ENCODE measurements around the gene CTNNB1.

CTNNB1 gene

DNA sequence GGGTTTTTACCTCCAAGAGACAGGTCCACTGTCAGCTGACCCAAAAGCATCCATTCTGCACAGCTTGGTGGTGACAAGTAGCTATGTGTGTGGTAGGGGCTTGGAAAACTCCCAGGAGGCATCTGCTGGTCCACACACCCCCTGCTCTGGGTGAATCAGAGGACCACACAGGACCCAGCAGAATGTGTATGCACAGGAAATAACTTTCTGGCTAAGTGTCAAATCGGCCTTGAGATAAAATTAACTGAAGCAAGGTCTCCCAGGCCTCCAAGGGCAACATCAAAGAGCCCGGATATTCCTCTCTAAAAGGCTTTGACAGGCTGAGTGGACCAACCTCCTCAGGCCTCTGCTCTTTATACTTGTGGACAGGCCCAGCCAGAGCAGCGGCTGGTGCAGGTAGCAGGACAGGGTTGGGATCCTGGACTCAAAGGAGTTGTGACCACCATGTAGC lies 66.5 kb downstream of the CTNNB1 start:
- Histone ChIP-seq H3K9me3 (ENCODE audit: control insufficient read depth, insufficient read depth, low read length) (no peaks in the 10 kb centered on the region), H3K4me3 (ENCODE audit: low read length) (no peak overlapping the region), H4K20me1 (ENCODE audit: control insufficient read depth, insufficient read depth, low read depth, low read length) (no peaks in the 10 kb centered on the region), H3F3A (ENCODE audit: control insufficient read depth, insufficient read depth) (no peaks in the 10 kb centered on the region), H3K79me2 (ENCODE audit: control insufficient read depth, low read length) (no peaks in the 10 kb centered on the region), H3K4me2 (ENCODE audit: low read length) (no peak overlapping the region), H3K27ac (ENCODE audit: low read depth, low read length) (no peak overlapping the region), H3K4me1 (ENCODE audit: control insufficient read depth, low read length) (no peaks in the 10 kb centered on the region), H3K9me2 (replicated peaks; ENCODE audit: control insufficient read depth, low read length) (no peaks in the 10 kb centered on the region), H3K36me3 (ENCODE audit: control insufficient read depth, low read length) (no peaks in the 10 kb centered on the region), H3K27me3 (ENCODE audit: control insufficient read depth, low read length) (no peaks in the 10 kb centered on the region)
- TF ChIP-seq EZH2phosphoT487 (IDR thresholded peaks at IDR 0.05; ENCODE audit: borderline replicate concordance, low read length) (no peak), CTCF (IDR thresholded peaks at IDR 0.05; ENCODE audit: low read depth, low read length, poor library complexity, severe bottlenecking) (no peak)

DNA sequence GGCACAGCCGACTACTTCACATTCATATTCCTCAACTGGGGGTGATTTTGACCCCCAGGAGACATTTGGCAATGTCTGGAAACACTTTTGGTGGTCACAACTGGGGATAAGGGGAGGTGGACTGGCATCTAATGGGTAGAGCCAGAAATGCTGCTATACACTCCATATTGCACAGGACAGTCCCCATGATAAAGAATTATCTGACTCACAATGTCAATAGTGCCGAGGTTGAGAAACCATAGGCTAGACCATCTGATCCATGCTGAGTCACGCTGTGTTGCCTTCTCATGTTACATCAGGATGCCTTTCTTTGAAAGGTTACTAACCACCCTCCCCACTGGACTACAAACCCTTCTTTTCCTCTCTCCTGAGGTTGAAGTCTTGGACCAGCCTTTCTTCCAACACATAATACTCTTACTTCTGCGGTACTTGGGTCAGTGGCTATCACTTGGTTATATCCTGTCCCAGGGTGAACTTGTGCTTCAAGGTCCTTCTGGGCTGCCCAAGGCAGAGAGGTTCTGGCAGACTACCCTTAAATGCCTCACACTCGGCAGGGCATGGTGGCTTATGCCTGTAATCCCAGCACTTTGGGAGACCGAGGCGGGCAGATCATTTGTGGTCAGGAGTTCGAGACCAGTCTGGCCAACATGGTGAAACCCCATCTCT lies 68.8 kb downstream of the CTNNB1 start:
- Histone ChIP-seq H3K27ac (ENCODE audit: low read depth, low read length) (no peak overlapping the region), H3K4me1 (ENCODE audit: control insufficient read depth, low read length) (no peaks in the 10 kb centered on the region), H3K4me2 (ENCODE audit: low read length) (no peak overlapping the region), H3K79me2 (ENCODE audit: control insufficient read depth, low read length) (no peaks in the 10 kb centered on the region), H3K4me3 (ENCODE audit: low read length) (no peak overlapping the region), H3F3A (ENCODE audit: control insufficient read depth, insufficient read depth) (no peaks in the 10 kb centered on the region), H3K9me2 (replicated peaks; ENCODE audit: control insufficient read depth, low read length) (no peaks in the 10 kb centered on the region), H3K27me3 (ENCODE audit: control insufficient read depth, low read length) (no peaks in the 10 kb centered on the region), H4K20me1 (ENCODE audit: control insufficient read depth, insufficient read depth, low read depth, low read length) (no peaks in the 10 kb centered on the region), H3K9me3 (ENCODE audit: control insufficient read depth, insufficient read depth, low read length) (no peaks in the 10 kb centered on the region), H3K36me3 (ENCODE audit: control insufficient read depth, low read length) (no peaks in the 10 kb centered on the region)
- TF ChIP-seq EZH2phosphoT487 (IDR thresholded peaks at IDR 0.05; ENCODE audit: borderline replicate concordance, low read length): no peak
- no peak for TF ChIP-seq CTCF (IDR thresholded peaks at IDR 0.05; ENCODE audit: low read depth, low read length, poor library complexity, severe bottlenecking)

DNA sequence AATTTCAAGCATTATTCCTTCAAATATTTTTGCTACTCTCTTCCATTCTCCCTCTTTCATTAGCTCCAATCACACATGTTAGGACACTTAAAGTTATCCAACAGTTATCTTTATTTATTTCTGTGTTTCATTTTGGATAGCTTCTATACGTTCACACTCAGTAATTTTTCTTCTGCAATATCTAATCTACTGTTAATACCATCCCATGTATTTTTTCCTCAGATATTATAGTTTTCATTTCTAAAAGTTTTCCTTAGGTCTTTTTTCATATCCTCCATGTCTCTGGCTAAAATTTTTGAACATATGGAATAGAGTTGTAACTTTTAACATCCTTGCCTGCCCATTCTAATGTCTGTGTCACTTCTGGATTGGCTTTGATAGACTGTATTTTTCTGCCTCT lies 73.4 kb downstream of the CTNNB1 start:
- Histone ChIP-seq H3K4me1 (ENCODE audit: control insufficient read depth, low read length) (no peaks in the 10 kb centered on the region), H3K9me3 (ENCODE audit: control insufficient read depth, insufficient read depth, low read length) (no peaks in the 10 kb centered on the region), H3K27ac (ENCODE audit: low read depth, low read length) (no peak overlapping the region), H3K4me3 (ENCODE audit: low read length) (no peak overlapping the region), H3K36me3 (ENCODE audit: control insufficient read depth, low read length) (no peaks in the 10 kb centered on the region), H3K4me2 (ENCODE audit: low read length) (no peak overlapping the region), H3F3A (ENCODE audit: control insufficient read depth, insufficient read depth) (no peaks in the 10 kb centered on the region), H4K20me1 (ENCODE audit: control insufficient read depth, insufficient read depth, low read depth, low read length) (no peaks in the 10 kb centered on the region), H3K27me3 (ENCODE audit: control insufficient read depth, low read length) (no peaks in the 10 kb centered on the region), H3K79me2 (ENCODE audit: control insufficient read depth, low read length) (no peaks in the 10 kb centered on the region), H3K9me2 (replicated peaks; ENCODE audit: control insufficient read depth, low read length) (no peaks in the 10 kb centered on the region)
- TF ChIP-seq CTCF (IDR thresholded peaks at IDR 0.05; ENCODE audit: low read depth, low read length, poor library complexity, severe bottlenecking) (no peak), EZH2phosphoT487 (IDR thresholded peaks at IDR 0.05; ENCODE audit: borderline replicate concordance, low read length) (no peak)
